ENCODE data around the gene TANGO6. TPM values are rescaled to one million over a fixed set of nuclear protein-coding genes. Genes with fewer than 3 reads are reported as not detected.

The TANGO6 gene
- polyA plus RNA-seq, 2 of the 4 experiments (the other 2 are of a cell fraction): 8.1 to 19.5 TPM

DNA sequence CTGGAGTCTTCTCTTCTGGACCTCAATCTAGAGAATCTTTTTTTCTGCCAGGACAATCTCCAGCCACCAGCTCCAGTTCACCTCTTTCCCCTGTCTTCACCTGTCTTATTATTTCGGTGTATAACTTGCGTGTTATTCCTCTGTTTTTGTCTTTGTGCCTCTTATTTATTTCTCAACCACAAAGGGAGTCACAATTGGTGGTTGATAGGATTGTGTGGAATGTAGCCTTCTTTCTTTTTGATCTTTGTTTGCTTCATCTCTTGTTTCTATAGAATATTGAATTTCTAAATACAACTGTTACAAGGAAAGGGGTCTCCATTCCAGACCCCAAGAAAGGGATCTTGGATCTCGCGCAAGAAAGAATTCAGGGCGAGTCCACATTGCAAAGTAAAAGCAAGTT, 226.2 kb downstream of the TANGO6 start (continued):
- TF ChIP-seq POLR2AphosphoS2 (conservative IDR thresholded peaks at IDR 0.05; ENCODE audit: low read length) (no peak), RNF2 (IDR thresholded peaks at IDR 0.05; ENCODE audit: borderline replicate concordance, low read depth) (no peak), MAZ (IDR thresholded peaks at IDR 0.05; ENCODE audit: borderline replicate concordance, low read depth, low read length) (no peak), TP53 (CRISPR knock-in tag; IDR thresholded peaks at IDR 0.05) (no peak), HOXB5 (CRISPR knock-in tag; IDR thresholded peaks at IDR 0.05) (no peak), SREBF2 (IDR thresholded peaks at IDR 0.05) (no peak), KDM1A (IDR thresholded peaks at IDR 0.05; ENCODE audit: low read depth) (no peak), MYC (IDR thresholded peaks at IDR 0.05; ENCODE audit: borderline replicate concordance, low read length) (no peak), ZFP36 (IDR thresholded peaks at IDR 0.05; ENCODE audit: borderline replicate concordance, partially characterized antibody) (no peak)
- TF ChIP-seq, protein P1, sequence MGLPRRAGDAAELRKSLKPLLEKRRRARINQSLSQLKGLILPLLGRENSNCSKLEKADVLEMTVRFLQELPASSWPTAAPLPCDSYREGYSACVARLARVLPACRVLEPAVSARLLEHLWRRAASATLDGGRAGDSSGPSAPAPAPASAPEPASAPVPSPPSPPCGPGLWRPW (IDR thresholded peaks at IDR 0.05): no peak

DNA sequence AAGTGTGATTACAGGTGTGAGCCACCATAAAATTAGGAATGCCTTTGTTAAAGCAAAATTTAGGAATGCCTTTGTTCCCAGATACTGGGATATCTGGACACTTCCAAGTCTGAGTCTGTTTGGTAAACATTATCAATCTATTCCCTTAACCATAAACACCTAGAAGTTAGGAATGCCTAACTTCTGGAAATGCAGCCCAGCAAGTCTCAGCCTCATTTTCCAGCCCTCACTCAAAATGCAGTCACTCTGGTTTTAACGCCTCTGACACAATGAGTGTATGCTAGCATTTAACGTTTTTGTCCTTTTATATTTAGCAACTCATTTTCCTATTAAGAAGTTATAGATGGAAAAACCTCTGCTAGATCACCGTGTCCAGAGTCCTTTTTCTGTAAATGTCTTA, 227.7 kb downstream of the TANGO6 start:
- ChIA-PET POLR2A (no interaction called here), CTCF (interaction anchor here (0.8 to 1.7 kb wide), 2 partner anchors 13 to 34 kb away, joined by 3 to 4 read pairs; partner anchors contain the start of gene HAS3)
- DNase-seq (ENCODE audit: low read depth in 1 of 2, low spot score in 1 of 2): no peak
- TF ChIP-seq, protein P2, sequence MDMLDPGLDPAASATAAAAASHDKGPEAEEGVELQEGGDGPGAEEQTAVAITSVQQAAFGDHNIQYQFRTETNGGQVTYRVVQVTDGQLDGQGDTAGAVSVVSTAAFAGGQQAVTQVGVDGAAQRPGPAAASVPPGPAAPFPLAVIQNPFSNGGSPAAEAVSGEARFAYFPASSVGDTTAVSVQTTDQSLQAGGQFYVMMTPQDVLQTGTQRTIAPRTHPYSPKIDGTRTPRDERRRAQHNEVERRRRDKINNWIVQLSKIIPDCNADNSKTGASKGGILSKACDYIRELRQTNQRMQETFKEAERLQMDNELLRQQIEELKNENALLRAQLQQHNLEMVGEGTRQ (IDR thresholded peaks at IDR 0.05): no peak
- TF ChIP-seq ZFP36 (IDR thresholded peaks at IDR 0.05; ENCODE audit: borderline replicate concordance, partially characterized antibody): no peak
- no peak overlapping the region for H3K4me3 ChIP-seq
- 83% methylated on average over 3 of the region's 3 CpGs for WGBS (ENCODE audit: missing lambda C conversion rate)
- ATAC-seq: no peak
- no peak for FAIRE-seq
- no peaks in the 10 kb centered on the region for H3K9me3 ChIP-seq
- no peak overlapping the region for H3K4me2 ChIP-seq
- peaks cover 47% of the 10 kb centered on the region for H3K4me1 ChIP-seq
- peak overlapping the region; percentile 66 to 89; a peak in 4 of 6 replicates for H3K27ac ChIP-seq

DNA sequence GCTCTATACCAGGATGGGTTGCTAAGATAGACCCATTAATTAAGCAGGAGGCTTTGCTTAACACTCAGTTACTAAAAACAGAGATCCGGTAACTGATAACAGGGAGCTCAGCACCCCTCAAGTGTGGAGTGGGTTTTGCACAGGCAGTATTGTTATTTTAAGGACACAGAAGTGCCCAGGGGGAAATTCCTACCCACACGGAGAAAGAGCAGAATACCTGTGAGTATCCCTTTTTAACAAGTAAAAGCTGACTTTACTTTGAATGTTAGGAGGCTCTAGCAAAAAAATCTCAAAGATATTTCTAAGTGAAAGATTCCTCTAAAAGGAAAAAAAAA, 229.3 kb downstream of the TANGO6 start:
- no peak for FAIRE-seq
- WGBS (ENCODE audit: missing lambda C conversion rate): 63% methylated on average over 2 of the region's 2 CpGs
- H3K27ac ChIP-seq: peak overlapping the region; percentile 89
- no peak for DNase-seq (ENCODE audit: low read depth in 1 of 2, low spot score in 1 of 2)
- no peaks in the 10 kb centered on the region for H3K9me3 ChIP-seq
- POLR2A ChIA-PET: interaction anchor here (1.6 to 1.7 kb wide), 2 partner anchors 15 to 33 kb away, joined by 8 to 9 read pairs; no protein-coding TSS in a partner anchor
- peaks cover 60% of the 10 kb centered on the region for H3K4me1 ChIP-seq
- no peak overlapping the region for H3K4me3 ChIP-seq
- ATAC-seq: no peak; a peak in 1 of 6 replicates
- peak overlapping the region; percentile 82 for H3K4me2 ChIP-seq
- CTCF ChIA-PET: interaction anchor here (0.6 to 2.2 kb wide), 16 partner anchors 9 to 96 kb away, joined by 3 to 18 read pairs (median 5); partner anchors contain the start of gene HAS3
- TF ChIP-seq, protein P3, sequence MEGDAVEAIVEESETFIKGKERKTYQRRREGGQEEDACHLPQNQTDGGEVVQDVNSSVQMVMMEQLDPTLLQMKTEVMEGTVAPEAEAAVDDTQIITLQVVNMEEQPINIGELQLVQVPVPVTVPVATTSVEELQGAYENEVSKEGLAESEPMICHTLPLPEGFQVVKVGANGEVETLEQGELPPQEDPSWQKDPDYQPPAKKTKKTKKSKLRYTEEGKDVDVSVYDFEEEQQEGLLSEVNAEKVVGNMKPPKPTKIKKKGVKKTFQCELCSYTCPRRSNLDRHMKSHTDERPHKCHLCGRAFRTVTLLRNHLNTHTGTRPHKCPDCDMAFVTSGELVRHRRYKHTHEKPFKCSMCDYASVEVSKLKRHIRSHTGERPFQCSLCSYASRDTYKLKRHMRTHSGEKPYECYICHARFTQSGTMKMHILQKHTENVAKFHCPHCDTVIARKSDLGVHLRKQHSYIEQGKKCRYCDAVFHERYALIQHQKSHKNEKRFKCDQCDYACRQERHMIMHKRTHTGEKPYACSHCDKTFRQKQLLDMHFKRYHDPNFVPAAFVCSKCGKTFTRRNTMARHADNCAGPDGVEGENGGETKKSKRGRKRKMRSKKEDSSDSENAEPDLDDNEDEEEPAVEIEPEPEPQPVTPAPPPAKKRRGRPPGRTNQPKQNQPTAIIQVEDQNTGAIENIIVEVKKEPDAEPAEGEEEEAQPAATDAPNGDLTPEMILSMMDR (IDR thresholded peaks at IDR 0.05): no peak
- TF ChIP-seq POLR2A (IDR thresholded peaks at IDR 0.05; ENCODE audit: low read length) (no peak), NFE2L2 (conservative IDR thresholded peaks at IDR 0.05; ENCODE audit: low read length) (no peak), SMC3 (IDR thresholded peaks at IDR 0.05) (no peak), HEYL (CRISPR knock-in tag; IDR thresholded peaks at IDR 0.05) (no peak), ZSCAN20 (CRISPR knock-in tag; IDR thresholded peaks at IDR 0.05) (no peak), EHF (CRISPR knock-in tag; IDR thresholded peaks at IDR 0.05) (no peak), RARB (CRISPR knock-in tag; IDR thresholded peaks at IDR 0.05) (no peak), MAZ (IDR thresholded peaks at IDR 0.05; ENCODE audit: borderline replicate concordance, low read depth, low read length) (no peak)
- TF ChIP-seq, protein P1 (IDR thresholded peaks at IDR 0.05): no peak
- TF ChIP-seq, protein P4, sequence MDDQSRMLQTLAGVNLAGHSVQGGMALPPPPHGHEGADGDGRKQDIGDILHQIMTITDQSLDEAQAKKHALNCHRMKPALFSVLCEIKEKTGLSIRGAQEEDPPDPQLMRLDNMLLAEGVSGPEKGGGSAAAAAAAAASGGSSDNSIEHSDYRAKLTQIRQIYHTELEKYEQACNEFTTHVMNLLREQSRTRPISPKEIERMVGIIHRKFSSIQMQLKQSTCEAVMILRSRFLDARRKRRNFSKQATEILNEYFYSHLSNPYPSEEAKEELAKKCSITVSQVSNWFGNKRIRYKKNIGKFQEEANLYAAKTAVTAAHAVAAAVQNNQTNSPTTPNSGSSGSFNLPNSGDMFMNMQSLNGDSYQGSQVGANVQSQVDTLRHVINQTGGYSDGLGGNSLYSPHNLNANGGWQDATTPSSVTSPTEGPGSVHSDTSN (IDR thresholded peaks at IDR 0.05): no peak
